H1 (cell line): ENCODE results near the gene DIRAS2. TPM values are rescaled to one million over a fixed set of nuclear protein-coding genes. Genes with fewer than 3 reads are reported as not detected.

Experiments used
- CTCF ChIA-PET: fragments of 300-600 bp; sonication (Branson Sonifier 250); formaldehyde crosslinking; loops from one replicate; lab custom pipeline; 2021; ENCODE audit not compliant: partially characterized antibody; lab: Charles Lee
- POLR2A ChIA-PET: fragments of 300-600 bp; sonication (Branson Sonifier 250); formaldehyde crosslinking; loops from one replicate; lab custom pipeline; 2021; ENCODE audit warnings: inconsistent platforms; ENCODE audit not compliant: partially characterized antibody; lab: Charles Lee
- DNase-seq, 2 experiments: peaks; one replicate each; pipeline versions ENCODE4 v3.0.0 to v3.0.0-alpha.2; 2010 to 2022; ENCODE audit warnings: low spot score in 2 of 2, low read depth in 1 of 2, mixed read lengths in 1 of 2
- FAIRE-seq: peaks from 2 replicates; lab custom pipeline; 2011; peaks lifted over from hg19 to GRCh38; lab: Jason Lieb, UNC
- H2AFZ ChIP-seq: 2 replicates; pipeline ENCODE4 v1.8.1; 2012; ENCODE audit warnings: low read length, inconsistent platforms
- H2AK5ac ChIP-seq: 2 replicates; pipeline ENCODE4 v1.6.1; 2013; ENCODE audit warnings: low read depth, low read length
- H2BK120ac ChIP-seq: replicated peaks from 2 replicates; pipeline ENCODE3; 2013; ENCODE audit warnings: low read depth, low read length, inconsistent platforms
- H2BK12ac ChIP-seq: 2 replicates; pipeline ENCODE4 v1.6.1; 2013; ENCODE audit warnings: low read depth, low read length
- H2BK15ac ChIP-seq: 2 replicates; pipeline ENCODE4 v1.6.1; 2013; ENCODE audit warnings: low read length
- H2BK20ac ChIP-seq: 2 replicates; pipeline ENCODE4 v1.6.1; 2013; ENCODE audit warnings: low read length
- H2BK5ac ChIP-seq: 2 replicates; pipeline ENCODE4 v1.6.1; 2013; ENCODE audit warnings: low read depth, low read length
- H3K14ac ChIP-seq: 2 replicates; pipeline ENCODE4 v1.6.1; 2013; ENCODE audit warnings: inconsistent platforms; ENCODE audit not compliant: insufficient read length
- H3K18ac ChIP-seq: 2 replicates; pipeline ENCODE4 v1.6.1; 2013; ENCODE audit warnings: low read length; ENCODE audit errors: extremely low read depth
- H3K23ac ChIP-seq: 2 replicates; pipeline ENCODE4 v1.6.1; 2013; ENCODE audit warnings: inconsistent platforms; ENCODE audit not compliant: insufficient read length
- H3K23me2 ChIP-seq: 2 replicates; pipeline ENCODE4 v1.6.1; 2013; ENCODE audit warnings: low read depth, low read length
- H3K27ac ChIP-seq: 2 replicates; pipeline ENCODE4 v1.6.1; 2011; ENCODE audit warnings: low read depth, low read length, inconsistent platforms
- H3K27me3 ChIP-seq, 4 experiments: replicated peaks in 1 of 4; 1 replicate in 1 of 4; 2 replicates in 3 of 4; pipeline versions ENCODE4 v1.6.1 to v1.8.1; 2011 to 2013; ENCODE audit warnings: low read length in 3 of 4, mild to moderate bottlenecking in 3 of 4, inconsistent platforms in 2 of 4, mixed read lengths in 2 of 4, moderate library complexity in 1 of 4; ENCODE audit not compliant: control insufficient read depth in 3 of 4, insufficient read depth in 3 of 4; ENCODE audit errors: extremely low read depth in 1 of 4
- H3K36me3 ChIP-seq, 4 experiments: 2 replicates each; pipeline versions ENCODE4 v1.6.1 to v1.8.1; 2011 to 2013; ENCODE audit warnings: mild to moderate bottlenecking in 4 of 4, low read length in 3 of 4, moderate library complexity in 2 of 4, control low read depth in 1 of 4, inconsistent platforms in 1 of 4; ENCODE audit not compliant: insufficient read depth in 4 of 4, control insufficient read depth in 2 of 4
- H3K4ac ChIP-seq: replicated peaks from 2 replicates; pipeline ENCODE3; 2013; ENCODE audit warnings: low read length, low read depth, mixed read lengths, inconsistent platforms; ENCODE audit not compliant: insufficient read length
- H3K4me1 ChIP-seq, 4 experiments: replicated peaks in 1 of 4; 1 replicate in 1 of 4; 2 replicates in 3 of 4; pipeline versions ENCODE4 v1.6.1 to v1.8.1; 2011 to 2013; ENCODE audit warnings: low read length in 3 of 4, inconsistent platforms in 2 of 4, mixed read lengths in 1 of 4; ENCODE audit not compliant: insufficient read depth in 4 of 4, control insufficient read depth in 3 of 4
- H3K4me2 ChIP-seq, 2 experiments: 2 replicates each; pipeline versions ENCODE4 v1.6.1 to v1.8.1; 2011 to 2013; ENCODE audit warnings: low read depth in 2 of 2, low read length in 2 of 2, control low read depth in 1 of 2, inconsistent platforms in 1 of 2, mild to moderate bottlenecking in 1 of 2; ENCODE audit not compliant: insufficient read depth in 1 of 2
- H3K4me3 ChIP-seq, 4 experiments: fragments of 200-600, 300-600 bp in 1 of 4; sonication (generic), shearing (Covaris generic), sonication (Bioruptor Twin) in 1 of 4; 2 replicates each; pipeline versions ENCODE4 v1.5.1 to v1.8.1; 2011 to 2016; ENCODE audit warnings: low read length in 4 of 4, low read depth in 3 of 4, control low read depth in 2 of 4, inconsistent platforms in 2 of 4, mild to moderate bottlenecking in 2 of 4, mixed read lengths in 1 of 4, moderate library complexity in 1 of 4; ENCODE audit not compliant: insufficient read depth in 2 of 4; ENCODE audit errors: extremely low read depth in 1 of 4
- H3K56ac ChIP-seq: replicated peaks from 2 replicates; pipeline ENCODE3; 2013; ENCODE audit warnings: low read depth, mild to moderate bottlenecking, mixed read lengths, low read length, inconsistent platforms; ENCODE audit not compliant: insufficient read length
- H3K79me1 ChIP-seq: 2 replicates; pipeline ENCODE4 v1.6.1; 2013; ENCODE audit warnings: low read depth, low read length, control low read depth
- H3K79me2 ChIP-seq, 2 experiments: 2 replicates each; pipeline versions ENCODE4 v1.6.1 to v1.8.1; 2012 to 2013; ENCODE audit warnings: low read length in 2 of 2, mild to moderate bottlenecking in 2 of 2, inconsistent platforms in 1 of 2; ENCODE audit not compliant: insufficient read depth in 2 of 2, control insufficient read depth in 1 of 2
- H3K9ac ChIP-seq, 4 experiments: replicated peaks in 1 of 4; 1 replicate in 1 of 4; 2 replicates in 3 of 4; pipeline versions ENCODE4 v1.6.1 to v1.8.1; 2011 to 2013; ENCODE audit warnings: low read depth in 3 of 4, low read length in 3 of 4, control low read depth in 2 of 4, mild to moderate bottlenecking in 2 of 4, moderate library complexity in 2 of 4, inconsistent platforms in 1 of 4; ENCODE audit errors: extremely low read depth in 1 of 4
- H3K9me3 ChIP-seq, 2 experiments: 2 replicates each; pipeline versions ENCODE4 v1.6.1 to v1.8.1; 2012 to 2013; ENCODE audit warnings: mild to moderate bottlenecking in 2 of 2, moderate library complexity in 2 of 2, control low read depth in 1 of 2, inconsistent platforms in 1 of 2, low read depth in 1 of 2, low read length in 1 of 2, mixed read lengths in 1 of 2; ENCODE audit not compliant: insufficient read depth in 2 of 2
- H4K20me1 ChIP-seq, 2 experiments: replicated peaks in 1 of 2; 2 replicates each; pipeline versions ENCODE3 to v1.8.1; 2011 to 2013; ENCODE audit warnings: inconsistent platforms in 2 of 2, low read length in 2 of 2, mild to moderate bottlenecking in 1 of 2; ENCODE audit not compliant: insufficient read depth in 2 of 2, control insufficient read depth in 1 of 2
- H4K5ac ChIP-seq: 2 replicates; pipeline ENCODE4 v1.6.1; 2013; ENCODE audit warnings: low read length, low read depth, mixed read lengths, inconsistent platforms; ENCODE audit not compliant: insufficient read length
- H4K8ac ChIP-seq: 2 replicates; pipeline ENCODE4 v1.8.0; 2013; ENCODE audit warnings: mild to moderate bottlenecking, moderate library complexity, low read length, inconsistent platforms; ENCODE audit not compliant: insufficient read depth; ENCODE audit errors: extremely low read depth
- H4K91ac ChIP-seq: replicated peaks from 2 replicates; pipeline ENCODE3; 2013; ENCODE audit warnings: low read length, mixed read lengths, inconsistent platforms; ENCODE audit not compliant: insufficient read length
- RFX5 ChIP-seq: IDR thresholded peaks from 2 replicates; pipeline ENCODE4 v1.6.1; 2011; ENCODE audit warnings: low read depth, low read length, improper control_type of control experiment, borderline replicate concordance
- WGBS, 2 experiments: shearing (Covaris generic) in 1 of 2; methylation state at CpG; one replicate each; pipeline versions ENCODE4 v1.1.6 to v1.1.7; 2013 to 2015; ENCODE audit warnings: low lambda C conversion rate in 2 of 2, mixed read lengths in 2 of 2, inconsistent platforms in 1 of 2, low coverage in 1 of 2, missing lambda C conversion rate in 1 of 2; ENCODE audit not compliant: insufficient replicate concordance in 2 of 2, insufficient coverage in 1 of 2, insufficient read length in 1 of 2; ENCODE audit errors: extremely low coverage in 1 of 2, missing lambda C conversion rate in 1 of 2; 5-methylcytosine and 5-hydroxymethylcytosine counted together
- polyA plus RNA-seq, 7 experiments: library from polyadenylated mRNA; depleted of rRNA in 3 of 7; stranded (reverse) in 5 of 7; unstranded in 2 of 7; fragments of >200 nt in 5 of 7; fragments of 200-250 nt in 2 of 7; gene quantifications; 1 replicate in 5 of 7; 2 replicates in 1 of 7; 4 replicates in 1 of 7; pipeline versions ENCODE4 v1.2.1 to v1.2.3, GENCODE V29; 2011 to 2013; ENCODE audit warnings: missing spikeins in 2 of 7, mixed read lengths in 2 of 7
- total RNA-seq: library from RNA; stranded (reverse); fragmentation: NEBNext Ultra II Directional; extraction: Animal tissue kit (Norgen Biotek cat#: 25700); gene quantifications from 2 replicates; pipeline ENCODE4 v1.2.1, GENCODE V29; 2021

DIRAS2 gene
- total and polyA plus RNA-seq, 2 of the 8 experiments (the other 6 are each of a cell fraction or from before 2014, with no cell fraction given) = 0.06 to 0.15 TPM

- H4K5ac ChIP-seq = no peak overlapping the region
- 88% methylated on average over 5 of the region's 5 CpGs; no CpG with 5 or more reads in 1 of the 2 experiments for WGBS, 2 experiments
- POLR2A ChIA-PET = no interaction called here
Observed at GRCh38 chr9:90684736-90685135, 42.1 kb upstream of the DIRAS2 start.

More at GRCh38 chr9:90684736-90685135, 42.1 kb upstream of the DIRAS2 start:
- Histone ChIP-seq H3K23ac (no peak overlapping the region), H3K56ac (no peak overlapping the region), H4K20me1 (no peaks in the 10 kb centered on the region), H3K27ac (no peak overlapping the region), H3K79me2 (no peaks in the 10 kb centered on the region), H4K8ac (no peak overlapping the region), H2BK5ac (no peak overlapping the region), H2BK15ac (no peak overlapping the region), H3K27me3 (no peaks in the 10 kb centered on the region), H3K18ac (no peak overlapping the region), H3K23me2 (no peaks in the 10 kb centered on the region), H4K91ac (no peak overlapping the region), H3K14ac (no peak overlapping the region), H3K36me3 (no peaks in the 10 kb centered on the region), H3K9me3 (peaks cover 3 to 7% of the 10 kb centered on the region in 2 experiments; a peak in 2 of 4 replicates), H2BK20ac (no peak overlapping the region), H3K4ac (no peak overlapping the region), H3K4me3 (no peak overlapping the region), H3K79me1 (no peaks in the 10 kb centered on the region), H3K4me2 (no peak overlapping the region), H2BK12ac (no peak overlapping the region), H2BK120ac (no peak overlapping the region), H3K9ac (no peak overlapping the region), H3K4me1 (no peaks in the 10 kb centered on the region), H2AFZ (no peak overlapping the region), H2AK5ac (no peak overlapping the region)
- TF ChIP-seq RFX5 = no peak
- FAIRE-seq (no peak), DNase-seq (no peak)
- CTCF ChIA-PET = interaction anchor here (0.7 to 2.4 kb wide), 5 partner anchors 20 to 543 kb away, joined by 3 to 8 read pairs (median 3); no protein-coding TSS in a partner anchor
